ENCODE data around the gene RPTOR.

GRCh38 chr17:80798595-80799537 is 254.2 kb downstream of the RPTOR start:
- TF ChIP-seq CTCF (IDR thresholded peaks at IDR 0.05 in 4 of 5, conservative IDR thresholded peaks at IDR 0.05 in 1 of 5) = no peak
- no peak for TF ChIP-seq POLR2A (IDR thresholded peaks at IDR 0.05)

Measured in gastrocnemius medialis (tissue), 4 donors.